GM21360 (cell line): Measurements from ENCODE around the gene MAP1A.
"Not testable (repeated sequence)": the region's sequence is repeated elsewhere in the genome, so short reads cannot be mapped to it uniquely, and the experiment has no call there.

Experiments used
- ATAC-seq: cut with Tn5 transposase; IDR thresholded peaks from one replicate; pipeline ENCODE4 v1.9.1; 2021; ENCODE audit warnings: mild to moderate bottlenecking, moderate library complexity; ENCODE audit not compliant: unreplicated experiment

Gene MAP1A

GRCh38 chr15:43528542-43529007, 11.2 kb downstream of the MAP1A start:
- ATAC-seq, result no peak

DNA sequence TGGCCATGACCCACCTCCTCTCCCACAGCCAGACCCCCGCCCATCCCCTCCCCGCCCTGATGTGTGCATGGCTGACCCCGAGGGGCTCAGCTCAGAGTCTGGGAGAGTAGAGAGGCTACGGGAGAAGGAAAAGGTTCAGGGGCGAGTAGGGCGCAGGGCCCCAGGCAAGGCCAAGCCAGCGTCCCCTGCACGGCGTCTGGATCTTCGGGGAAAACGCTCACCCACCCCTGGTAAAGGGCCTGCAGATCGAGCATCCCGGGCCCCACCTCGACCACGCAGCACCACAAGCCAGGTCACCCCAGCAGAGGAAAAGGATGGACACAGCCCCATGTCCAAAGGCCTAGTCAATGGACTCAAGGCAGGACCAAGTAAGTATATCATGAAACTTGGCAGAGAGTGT, 11.7 kb downstream of the MAP1A start:
- ATAC-seq, result no peak

DNA sequence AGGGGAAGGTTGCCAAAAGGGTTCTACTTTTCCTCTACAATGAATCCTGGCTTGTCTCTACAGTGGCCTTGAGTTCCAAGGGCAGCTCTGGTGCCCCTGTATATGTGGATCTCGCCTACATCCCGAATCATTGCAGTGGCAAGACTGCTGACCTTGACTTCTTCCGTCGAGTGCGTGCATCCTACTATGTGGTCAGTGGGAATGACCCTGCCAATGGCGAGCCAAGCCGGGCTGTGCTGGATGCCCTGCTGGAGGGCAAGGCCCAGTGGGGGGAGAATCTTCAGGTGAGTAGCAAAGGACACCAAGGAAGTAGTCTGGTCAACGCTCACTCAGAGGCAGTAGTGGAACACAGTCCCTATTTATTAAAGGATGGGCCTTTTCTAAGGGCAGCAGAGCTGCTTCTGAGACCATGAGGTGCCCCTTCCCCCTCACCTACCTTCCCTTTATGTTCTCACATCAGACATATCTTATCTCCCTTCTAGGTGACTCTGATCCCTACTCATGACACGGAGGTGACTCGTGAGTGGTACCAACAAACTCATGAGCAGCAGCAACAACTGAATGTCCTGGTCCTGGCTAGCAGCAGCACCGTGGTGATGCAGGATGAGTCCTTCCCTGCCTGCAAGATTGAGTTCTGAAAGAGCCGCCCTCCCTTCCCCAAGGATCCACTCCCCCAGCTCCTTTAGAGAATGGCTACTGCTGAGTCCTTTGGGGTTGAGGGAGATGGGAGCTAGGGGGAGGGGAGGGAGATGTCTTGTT, 12.4 kb downstream of the MAP1A start:
- no peak for ATAC-seq

DNA sequence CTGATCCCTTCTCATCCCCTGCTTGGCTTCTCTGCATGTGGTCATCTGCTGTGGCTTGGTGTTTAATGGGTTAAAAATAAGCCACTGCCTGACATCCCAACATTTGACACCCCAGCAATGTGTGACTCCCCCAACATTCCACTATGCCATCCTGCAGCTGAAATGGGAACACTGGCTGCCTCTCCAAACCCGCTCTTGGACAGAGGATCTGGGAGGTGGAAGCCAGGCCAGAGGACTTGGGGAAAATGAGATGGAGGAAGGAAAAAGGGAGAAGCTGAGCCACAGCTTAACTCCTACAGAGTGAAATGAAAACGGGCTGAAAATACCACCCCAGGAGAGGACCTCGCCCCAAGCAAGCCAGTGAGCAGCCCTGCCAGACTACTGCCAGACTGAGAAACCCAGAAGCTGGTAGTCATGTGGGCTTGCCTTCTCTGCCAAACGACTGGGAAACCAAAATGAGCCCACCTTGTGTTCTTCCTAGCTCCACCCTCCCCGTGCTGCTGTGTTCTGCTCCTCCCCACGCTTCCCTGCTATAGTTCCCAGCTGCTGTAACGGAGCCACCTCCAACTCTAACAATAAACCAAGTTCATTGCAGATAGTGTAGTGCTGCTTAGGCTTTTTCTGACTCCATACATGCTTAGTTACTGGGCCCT, 13.7 kb downstream of the MAP1A start:
- no peak for ATAC-seq

DNA sequence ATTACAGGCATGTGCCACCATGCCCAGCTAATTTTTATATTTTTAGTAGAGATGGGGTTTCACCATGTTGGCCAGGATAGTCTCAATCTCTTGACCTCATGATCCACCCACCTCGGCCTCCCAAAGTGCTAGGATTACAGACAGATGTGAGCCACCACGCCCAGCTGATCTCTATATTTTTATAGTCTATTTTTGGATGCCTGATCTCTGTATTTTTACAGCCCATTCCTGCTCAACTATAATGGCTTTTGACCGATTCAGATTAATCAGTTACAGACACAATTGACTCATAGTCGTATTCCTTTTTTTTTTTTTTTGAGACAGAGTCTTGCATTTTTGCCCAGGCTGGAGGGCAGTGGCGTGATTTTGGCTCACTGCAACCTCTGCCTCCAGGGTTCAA, 15.4 kb downstream of the MAP1A start:
- not testable (repeated sequence) for ATAC-seq

DNA sequence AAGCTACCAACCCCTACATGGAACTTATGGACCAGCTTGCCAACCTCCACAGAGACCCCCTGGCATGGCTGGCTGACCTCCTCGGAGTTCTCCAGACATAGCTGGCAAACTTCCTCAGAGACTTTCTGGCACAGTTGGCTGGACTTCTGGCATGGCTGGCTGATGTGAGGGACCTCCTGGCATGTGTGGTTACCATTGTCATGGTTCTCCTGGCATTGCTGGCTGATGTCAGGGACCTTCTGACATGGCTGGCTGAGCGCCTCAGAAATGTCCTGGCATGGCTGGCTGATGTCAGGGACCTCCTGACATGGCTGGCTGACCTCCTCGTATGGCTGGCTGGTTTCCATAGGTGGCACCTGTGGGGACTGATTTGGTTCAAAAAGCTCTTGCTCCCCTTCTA, 17.5 kb downstream of the MAP1A start:
- no peak for ATAC-seq

DNA sequence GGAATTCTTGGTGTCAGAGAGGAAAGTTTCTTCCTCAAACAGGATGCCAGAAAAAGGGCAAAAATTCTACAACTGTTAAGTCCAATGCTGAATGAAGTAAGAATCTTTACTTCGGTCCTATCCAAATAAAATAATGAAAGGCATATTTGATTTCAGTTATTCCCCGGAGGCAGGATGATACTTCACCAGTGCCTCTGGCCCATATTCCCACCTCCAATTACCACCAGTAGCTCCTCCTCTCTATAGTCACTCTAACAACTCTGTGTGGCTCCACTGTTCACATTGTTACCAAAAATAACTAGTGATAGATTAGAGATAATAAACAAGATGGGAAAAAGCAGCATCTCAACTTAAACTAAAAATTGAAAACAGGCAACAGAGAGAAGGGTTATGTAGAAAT, 20.7 kb downstream of the MAP1A start:
- no peak for ATAC-seq

DNA sequence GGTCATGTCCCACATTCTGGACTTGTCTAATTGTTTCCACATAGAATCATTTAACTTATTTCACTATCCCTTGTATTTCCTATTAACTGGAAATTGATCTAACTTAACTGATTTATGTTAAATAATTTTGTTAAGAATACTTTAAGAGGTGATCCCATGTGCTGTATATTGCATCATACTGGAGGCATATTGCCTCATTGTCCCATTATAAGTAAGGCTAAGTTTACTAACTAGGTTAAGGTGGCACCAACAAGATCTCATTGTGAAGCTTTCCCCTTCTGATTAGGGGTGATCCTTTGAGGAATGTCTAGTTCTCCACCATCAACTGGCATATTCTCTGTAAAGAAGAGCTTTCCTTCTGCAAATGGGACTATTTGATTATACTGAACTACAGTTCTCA, 24.4 kb downstream of the MAP1A start:
- ATAC-seq, result no peak

- ATAC-seq, result no peak
Observed at GRCh38 chr15:43544266-43544665, 26.9 kb downstream of the MAP1A start.

DNA sequence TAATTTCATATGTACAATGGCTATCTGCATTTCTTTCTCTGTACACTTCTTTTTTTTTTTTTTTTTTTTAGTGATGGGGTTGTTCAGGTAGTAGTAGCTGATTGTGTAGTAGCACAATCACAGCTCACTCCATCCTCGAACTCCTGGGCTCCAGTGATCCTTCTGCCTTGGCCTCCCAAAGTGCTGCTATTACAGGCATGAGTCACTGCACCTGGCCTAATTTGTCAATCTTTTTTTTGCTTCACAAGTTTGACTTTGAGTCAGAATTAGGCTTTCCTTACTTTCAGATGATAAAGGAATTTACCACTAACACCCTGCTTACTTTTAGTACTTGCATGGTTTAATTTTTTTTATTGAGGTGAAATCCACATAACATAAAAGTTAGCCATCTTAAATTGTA, 28.0 kb downstream of the MAP1A start:
- no peak for ATAC-seq

GRCh38 chr15:43547539-43547938, 30.1 kb downstream of the MAP1A start:
- no peak for ATAC-seq

DNA sequence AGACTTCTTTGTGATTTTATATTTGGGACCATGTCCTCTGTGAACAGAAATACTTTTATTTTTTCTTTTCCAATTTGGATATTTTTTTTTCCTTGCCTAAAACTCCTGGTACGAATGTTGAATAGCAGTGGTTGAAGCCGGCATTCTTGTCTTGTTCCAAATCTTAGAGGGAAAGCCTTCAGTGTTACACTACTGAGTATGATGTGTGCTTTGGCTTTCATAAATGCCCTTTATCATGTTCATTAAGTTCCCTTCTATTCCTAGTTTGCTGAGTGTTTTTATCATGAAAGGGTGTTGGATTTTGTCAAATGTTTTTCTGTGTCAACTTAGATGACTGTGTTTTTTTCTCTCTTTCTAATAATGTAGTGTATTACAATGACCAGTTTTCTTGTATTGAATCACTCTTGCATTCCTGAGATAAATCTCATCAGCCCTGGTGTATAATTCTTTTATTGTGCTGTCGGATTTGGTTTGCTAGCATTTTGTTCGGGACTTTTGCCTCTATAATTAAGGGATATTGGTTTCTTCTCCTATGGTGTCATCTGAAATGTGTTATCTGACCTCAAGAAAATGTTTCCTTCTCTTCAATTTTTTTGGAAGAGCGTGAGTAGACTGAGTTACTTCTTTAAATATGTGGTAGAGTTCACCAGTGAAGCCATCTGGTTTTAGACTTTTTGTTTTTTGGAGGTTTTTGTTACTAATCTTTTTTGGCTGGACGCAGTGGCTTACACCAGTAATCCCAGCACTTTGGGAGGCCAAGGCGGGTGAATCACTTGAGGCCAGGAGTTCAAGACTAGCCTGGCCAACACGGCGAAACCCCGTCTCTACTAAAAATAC, 33.3 kb downstream of the MAP1A start:
- ATAC-seq, result no peak

DNA sequence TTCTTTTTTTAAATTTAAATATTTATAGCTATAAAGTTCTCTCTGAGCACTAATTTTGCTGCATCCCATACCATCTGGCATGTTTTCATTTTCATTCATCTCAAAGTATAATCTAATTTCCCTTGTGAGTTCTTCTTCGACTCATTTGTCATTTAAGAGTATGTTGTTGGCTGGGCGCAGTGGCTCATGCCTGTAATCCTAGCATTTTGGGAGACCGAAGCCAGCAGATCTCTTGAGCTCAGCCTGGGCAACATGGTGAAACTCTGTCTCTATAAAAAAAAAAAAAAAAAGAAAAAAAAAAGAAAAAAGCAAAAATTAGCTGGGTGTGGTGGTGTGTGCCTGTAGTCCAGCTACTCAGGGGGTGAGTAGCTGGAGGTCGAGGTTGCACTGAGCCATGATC, 34.8 kb downstream of the MAP1A start:
- ATAC-seq, result no peak

GRCh38 chr15:43552986-43553385, 35.6 kb downstream of the MAP1A start:
- ATAC-seq, result no peak

DNA sequence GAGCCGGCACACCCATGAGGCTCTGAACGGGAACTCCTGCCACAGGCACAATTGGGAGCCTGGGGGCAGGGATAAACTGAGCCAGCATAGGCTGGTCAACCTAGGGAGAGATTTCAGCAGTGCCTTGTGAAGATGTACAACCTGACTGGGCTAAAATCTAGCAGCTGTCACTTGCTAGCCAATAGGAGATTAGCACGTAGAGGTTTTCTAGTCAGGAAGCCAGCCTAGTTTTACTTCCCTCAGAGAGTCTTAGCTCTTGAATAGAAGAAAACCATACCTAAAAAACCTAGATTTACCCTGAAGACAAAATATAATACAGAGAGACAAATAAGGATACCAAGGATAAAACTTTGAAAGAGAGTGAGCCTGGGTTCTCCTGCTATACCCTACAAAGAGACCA, 45.3 kb downstream of the MAP1A start:
- ATAC-seq, result not testable (repeated sequence)

DNA sequence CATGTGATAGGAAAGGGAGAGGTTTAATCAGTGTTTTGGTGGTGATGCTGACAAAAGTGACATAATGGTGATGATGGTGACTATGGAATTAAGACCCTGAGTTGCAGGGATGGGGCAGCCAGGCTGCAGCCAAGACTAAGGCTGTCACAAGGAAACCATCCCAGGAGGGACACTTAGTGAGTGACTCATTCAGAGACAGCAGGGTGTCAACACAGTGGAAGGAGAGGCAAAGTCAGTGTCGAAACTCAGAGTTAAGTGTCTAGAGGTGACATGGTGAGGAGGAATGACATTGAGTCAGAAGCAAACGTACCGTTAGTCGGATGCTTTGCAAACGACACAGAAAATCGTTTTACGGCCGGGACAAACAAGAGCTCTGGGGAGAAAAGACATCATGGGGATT, 46.4 kb downstream of the MAP1A start:
- not testable (repeated sequence) for ATAC-seq

DNA sequence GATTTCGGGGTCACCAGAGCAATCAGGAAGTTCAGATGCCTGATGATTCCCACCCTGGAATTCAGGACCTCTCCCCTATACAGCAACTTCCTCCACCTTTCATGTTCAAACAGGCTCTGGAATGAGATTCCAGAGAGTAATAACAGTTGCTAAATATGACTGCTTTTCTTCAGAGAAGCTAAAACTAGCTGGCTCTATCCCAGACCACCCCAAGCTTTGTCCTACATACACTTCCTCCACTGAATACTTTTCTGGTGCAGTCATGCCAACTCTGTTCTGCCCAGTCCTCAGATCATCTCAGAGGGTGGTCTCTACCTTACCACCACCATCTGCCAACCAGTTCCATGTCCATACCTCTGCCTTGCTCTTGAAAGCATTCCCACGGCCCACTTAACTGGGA, 49.2 kb downstream of the MAP1A start:
- ATAC-seq, result not testable (repeated sequence)

DNA sequence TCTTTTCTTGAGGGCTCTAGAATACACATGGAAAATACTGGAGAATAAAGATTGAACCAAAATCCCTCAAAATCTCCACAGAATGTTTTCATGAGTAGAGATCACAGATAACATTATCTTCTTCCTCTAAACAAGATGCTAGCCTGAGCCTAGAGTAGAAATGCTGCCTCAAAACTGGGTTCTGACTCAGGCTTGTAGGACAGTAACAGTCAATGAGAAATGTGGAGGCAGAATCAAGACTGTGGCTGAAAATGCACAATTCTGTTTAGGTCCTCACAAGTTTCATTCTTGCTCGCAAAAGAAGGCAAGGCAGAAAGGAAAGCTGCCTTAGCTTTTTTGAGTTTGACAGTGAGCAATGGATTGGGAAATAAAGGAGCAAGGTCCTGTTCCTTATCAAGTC, 57.2 kb downstream of the MAP1A start:
- ATAC-seq, result not testable (repeated sequence)
